Colon (tissue), 2 donors: ENCODE results near the gene BNC2.

Experiments
- FAIRE-seq: peaks from 2 replicates; lab custom pipeline; 2012; peaks lifted over from hg19 to GRCh38; lab: Jason Lieb, UNC
- donor health status: control.
- donor health status: control.

Gene BNC2

GRCh38 chr9:16627967-16628366 is 242.5 kb downstream of the BNC2 start:
- FAIRE-seq = no peak

- FAIRE-seq = no peak
Observed at GRCh38 chr9:16627521-16627920, 242.9 kb downstream of the BNC2 start.

- no peak for FAIRE-seq
Observed at GRCh38 chr9:16626577-16627130, 243.8 kb downstream of the BNC2 start.

- FAIRE-seq = no peak
Observed at GRCh38 chr9:16625811-16626210, 244.7 kb downstream of the BNC2 start.

- no peak for FAIRE-seq
Observed at GRCh38 chr9:16625161-16625631, 245.3 kb downstream of the BNC2 start.

GRCh38 chr9:16624744-16625117 is 245.7 kb downstream of the BNC2 start:
- no peak for FAIRE-seq

GRCh38 chr9:16623989-16624743 is 246.3 kb downstream of the BNC2 start:
- no peak for FAIRE-seq

- FAIRE-seq = no peak
Observed at GRCh38 chr9:16622541-16622940, 247.9 kb downstream of the BNC2 start.

- FAIRE-seq = no peak
Observed at GRCh38 chr9:16619914-16620520, 250.5 kb downstream of the BNC2 start.

GRCh38 chr9:16619402-16619801 is 251.1 kb downstream of the BNC2 start:
- FAIRE-seq = no peak

GRCh38 chr9:16618524-16618923 is 251.9 kb downstream of the BNC2 start:
- FAIRE-seq = no peak

- no peak for FAIRE-seq
Observed at GRCh38 chr9:16616686-16617085, 253.8 kb downstream of the BNC2 start.

- no peak for FAIRE-seq
Observed at GRCh38 chr9:16615451-16615850, 255.0 kb downstream of the BNC2 start.

- FAIRE-seq = no peak
Observed at GRCh38 chr9:16613605-16614004, 256.9 kb downstream of the BNC2 start.

- FAIRE-seq = no peak
Observed at GRCh38 chr9:16613051-16613450, 257.4 kb downstream of the BNC2 start.

- FAIRE-seq = no peak
Observed at GRCh38 chr9:16612627-16613026, 257.8 kb downstream of the BNC2 start.

GRCh38 chr9:16611983-16612382 is 258.5 kb downstream of the BNC2 start:
- FAIRE-seq = no peak

GRCh38 chr9:16611001-16611400 is 259.5 kb downstream of the BNC2 start:
- no peak for FAIRE-seq

- no peak for FAIRE-seq
Observed at GRCh38 chr9:16610538-16610937, 259.9 kb downstream of the BNC2 start.

- no peak for FAIRE-seq
Observed at GRCh38 chr9:16608906-16609305, 261.6 kb downstream of the BNC2 start.

- FAIRE-seq = no peak
Observed at GRCh38 chr9:16602494-16602893, 268.0 kb downstream of the BNC2 start.

- no peak for FAIRE-seq
Observed at GRCh38 chr9:16601991-16602390, 268.5 kb downstream of the BNC2 start.

GRCh38 chr9:16598316-16598715 is 272.2 kb downstream of the BNC2 start:
- no peak for FAIRE-seq

- FAIRE-seq = no peak
Observed at GRCh38 chr9:16597136-16597535, 273.3 kb downstream of the BNC2 start.
